Smooth muscle cell (in vitro differentiated cells): ENCODE measurements around the gene TMEM269. TPM values are rescaled to one million over a fixed set of nuclear protein-coding genes. Genes with fewer than 3 reads are reported as not detected.
A peak's percentile ranks its signal among the peaks of the same experiment; 100 is the strongest.

Experiments used
- DNase-seq: peaks from one replicate; lab custom pipeline; 2025; ENCODE audit not compliant: unreplicated experiment; lab: John Stamatoyannopoulos, UW
- H2AFZ ChIP-seq: fragments of 200-600 bp; sonication (generic); 2 replicates; pipeline ENCODE4 v1.6.0; 2016; ENCODE audit warnings: antibody characterized with exemption, low read depth, mild to moderate bottlenecking
- H3F3A ChIP-seq: fragments of 200-600 bp; sonication (generic); 2 replicates; pipeline ENCODE4 v1.6.0; 2017; ENCODE audit warnings: antibody characterized with exemption, low read depth
- H3K27ac ChIP-seq: fragments of 200-600 bp; sonication (generic); 2 replicates; pipeline ENCODE4 v1.5.1; 2016; ENCODE audit warnings: low read depth, mild to moderate bottlenecking
- H3K27me3 ChIP-seq: fragments of 200-600 bp; sonication (generic); 2 replicates; pipeline ENCODE4 v1.6.1; 2016; ENCODE audit warnings: low read depth, mild to moderate bottlenecking
- H3K36me3 ChIP-seq: fragments of 200-600 bp; sonication (generic); 2 replicates; pipeline ENCODE4 v1.5.1; 2016; ENCODE audit warnings: low read depth
- H3K4me1 ChIP-seq: fragments of 200-600 bp; sonication (generic); 2 replicates; pipeline ENCODE4 v1.5.1; 2016; ENCODE audit warnings: low read depth
- H3K4me2 ChIP-seq: fragments of 200-600 bp; sonication (generic); 2 replicates; pipeline ENCODE4 v1.6.0; 2016; ENCODE audit warnings: mild to moderate bottlenecking
- H3K4me3 ChIP-seq: fragments of 200-600 bp; sonication (generic); 2 replicates; pipeline ENCODE4 v1.5.1; 2016; ENCODE audit warnings: mild to moderate bottlenecking
- H3K79me2 ChIP-seq: fragments of 200-600 bp; sonication (generic); 2 replicates; pipeline ENCODE4 v1.6.0; 2016; ENCODE audit warnings: low read depth, mild to moderate bottlenecking
- H3K9ac ChIP-seq: fragments of 200-600 bp; sonication (generic); 2 replicates; pipeline ENCODE4 v1.6.0; 2016; ENCODE audit warnings: low read depth
- H3K9me3 ChIP-seq: fragments of 200-600 bp; sonication (generic); replicated peaks from 2 replicates; pipeline ENCODE4 v1.5.1; 2016; ENCODE audit warnings: low read depth
- H4K20me1 ChIP-seq: fragments of 200-600 bp; sonication (generic); 2 replicates; pipeline ENCODE4 v1.6.0; 2016; ENCODE audit warnings: low read depth
- CTCF ChIP-seq: fragments of 200-600 bp; sonication (generic); IDR thresholded peaks from 2 replicates; pipeline ENCODE4 v1.5.1; 2017; ENCODE audit warnings: borderline replicate concordance, mild to moderate bottlenecking, antibody characterized with exemption; ENCODE audit not compliant: insufficient read depth, poor library complexity, severe bottlenecking
- WGBS: methylation state at CpG from one replicate; pipeline ENCODE4 v1.1.7; 2016; ENCODE audit warnings: low lambda C conversion rate; 5-methylcytosine and 5-hydroxymethylcytosine counted together
- polyA plus RNA-seq: library from polyadenylated mRNA; unstranded; fragments of >200 nt; fragmentation: Nextera tagmentation; extraction: Ambion mirVana; gene quantifications from 2 replicates; pipeline ENCODE4 v1.2.1, GENCODE V29; 2016
- total RNA-seq: library from RNA; depleted of rRNA; stranded (reverse); fragments of >200 nt; gene quantifications from 2 replicates; pipeline ENCODE4 v1.2.3, GENCODE V29; 2014

Gene TMEM269
- total and polyA plus RNA-seq, 2 experiments from 2014 or later, result 0.15 to 0.36 TPM

- H2AFZ ChIP-seq, result no peak overlapping the region
- DNase-seq, result no peak
- H3K27me3 ChIP-seq, result no peaks in the 10 kb centered on the region
- TF ChIP-seq CTCF, result no peak
- H3K4me3 ChIP-seq, result peak overlapping the region; percentile 81
- no peak overlapping the region for H3K27ac ChIP-seq
- no peaks in the 10 kb centered on the region for H3K9me3 ChIP-seq
- H3K4me1 ChIP-seq, result peaks cover 14% of the 10 kb centered on the region
- H4K20me1 ChIP-seq, result no peaks in the 10 kb centered on the region
- WGBS, result 67% methylated on average over 6 of the region's 6 CpGs
- no peaks in the 10 kb centered on the region for H3F3A ChIP-seq
- peaks cover 14% of the 10 kb centered on the region for H3K79me2 ChIP-seq
- H3K4me2 ChIP-seq, result peak overlapping the region; percentile 97
- H3K36me3 ChIP-seq, result peaks cover 19% of the 10 kb centered on the region
- no peak overlapping the region for H3K9ac ChIP-seq
These were observed 63.1 kb downstream of the TMEM269 start for GRCh38 chr1:42847721-42848460.

GRCh38 chr1:42848823-42849537 is 64.2 kb downstream of the TMEM269 start:
- Histone ChIP-seq H3F3A (no peaks in the 10 kb centered on the region), H4K20me1 (no peaks in the 10 kb centered on the region), H3K36me3 (peaks cover 19% of the 10 kb centered on the region), H3K4me2 (no peak overlapping the region), H3K27ac (no peak overlapping the region), H3K79me2 (peaks cover 14% of the 10 kb centered on the region), H2AFZ (no peak overlapping the region), H3K4me3 (no peak overlapping the region), H3K27me3 (no peaks in the 10 kb centered on the region), H3K9ac (no peak overlapping the region), H3K4me1 (peaks cover 14% of the 10 kb centered on the region), H3K9me3 (no peaks in the 10 kb centered on the region)
- no peak for DNase-seq
- no peak for TF ChIP-seq CTCF
- WGBS, result 98% methylated on average over 2 of the region's 2 CpGs

GRCh38 chr1:42849944-42850343 is 65.2 kb downstream of the TMEM269 start:
- no peak for DNase-seq
- TF ChIP-seq CTCF, result no peak
- H3K9ac ChIP-seq, result no peak overlapping the region
- H3K27me3 ChIP-seq, result no peaks in the 10 kb centered on the region
- H3K4me3 ChIP-seq, result no peak overlapping the region
- H3K79me2 ChIP-seq, result peaks cover 14% of the 10 kb centered on the region
- no peaks in the 10 kb centered on the region for H3K9me3 ChIP-seq
- H3K36me3 ChIP-seq, result peaks cover 19% of the 10 kb centered on the region
- no peak overlapping the region for H3K4me2 ChIP-seq
- H4K20me1 ChIP-seq, result no peaks in the 10 kb centered on the region
- no peaks in the 10 kb centered on the region for H3F3A ChIP-seq
- no peak overlapping the region for H2AFZ ChIP-seq
- H3K4me1 ChIP-seq, result peaks cover 14% of the 10 kb centered on the region
- WGBS, result 100% methylated on average over 3 of the region's 5 CpGs
- no peak overlapping the region for H3K27ac ChIP-seq

Other genes with a start within 250 kb of the TMEM269 start
- 42.2 and 42.9 TPM in 2 replicates for gene PPIH, start 126.6 kb upstream of the TMEM269 start, total RNA-seq
- 38.5 and 46.9 TPM in 2 replicates for gene PPIH, start 126.6 kb upstream of the TMEM269 start, polyA plus RNA-seq
- 586 and 587 TPM in 2 replicates for gene YBX1, start 102.6 kb upstream of the TMEM269 start, total RNA-seq
- 273 and 284 TPM in 2 replicates for gene YBX1, start 102.6 kb upstream of the TMEM269 start, polyA plus RNA-seq
- gene CLDN19, start 44.8 kb upstream of the TMEM269 start, total RNA-seq, result 0.67 and 1.0 TPM in 2 replicates
- 2.4 and 2.9 TPM in 2 replicates for gene CLDN19, start 44.8 kb upstream of the TMEM269 start, polyA plus RNA-seq
- gene P3H1, start 18.0 kb upstream of the TMEM269 start, total RNA-seq, result 256 and 273 TPM in 2 replicates
- 336 and 535 TPM in 2 replicates for gene P3H1, start 18.0 kb upstream of the TMEM269 start, polyA plus RNA-seq
- 1.8 and 7.3 TPM in 2 replicates for gene C1orf50, start 17.7 kb upstream of the TMEM269 start, total RNA-seq
- gene C1orf50, start 17.7 kb upstream of the TMEM269 start, polyA plus RNA-seq, result 9.7 and 11.5 TPM in 2 replicates
- 5.1 and 11.8 TPM in 2 replicates for gene ERMAP, start 32.1 kb downstream of the TMEM269 start, total RNA-seq
- gene ERMAP, start 32.1 kb downstream of the TMEM269 start, polyA plus RNA-seq, result 4.1 and 4.6 TPM in 2 replicates
- 32.5 and 35.0 TPM in 2 replicates for gene SVBP, start 32.4 kb downstream of the TMEM269 start, total RNA-seq
- gene SVBP, start 32.4 kb downstream of the TMEM269 start, polyA plus RNA-seq, result 31.5 and 32.8 TPM in 2 replicates
- 4.2 and 7.2 TPM in 2 replicates for gene ZNF691, start 61.6 kb downstream of the TMEM269 start, total RNA-seq
- 4.8 and 10.2 TPM in 2 replicates for gene ZNF691, start 61.6 kb downstream of the TMEM269 start, polyA plus RNA-seq
- gene SLC2A1, start 173.9 kb downstream of the TMEM269 start, total RNA-seq, result 749 and 1,091 TPM in 2 replicates
- gene SLC2A1, start 173.9 kb downstream of the TMEM269 start, polyA plus RNA-seq, result 275 and 842 TPM in 2 replicates